ENCODE results near the gene GPR107. TPM values are rescaled to one million over a fixed set of nuclear protein-coding genes. Genes with fewer than 3 reads are reported as not detected.
A peak's percentile ranks its signal among the peaks of the same experiment; 100 is the strongest.

Gene GPR107
- total RNA-seq, 2 experiments from 2014 or later: 10.4 to 24.3 TPM

- DNase-seq (ENCODE audit: low spot score): no peak
- no peaks in the 10 kb centered on the region for H3K9me2 ChIP-seq (ENCODE audit: insufficient read depth, low read length)
- BruUV-seq (replicated peaks): no TSS peak
- no peaks in the 10 kb centered on the region for H3K9me3 ChIP-seq (ENCODE audit: low read length)
- POLR2A ChIA-PET: interaction anchor here (0.7 to 1.8 kb wide), 2 partner anchors 9 to 161 kb away, joined by 3 to 7 read pairs; no protein-coding TSS in a partner anchor
- CTCF ChIA-PET (ENCODE audit: unreplicated experiment): no interaction called here
- H2AFZ ChIP-seq (ENCODE audit: low read length): no peak overlapping the region
- no peak for TF ChIP-seq CTCF (conservative IDR thresholded peaks at IDR 0.05; ENCODE audit: low read length)
- no peak for TF ChIP-seq EZH2phosphoT487 (IDR thresholded peaks at IDR 0.05; ENCODE audit: borderline replicate concordance, low read depth, low read length)
- H3K4me3 ChIP-seq (ENCODE audit: low read depth, low read length, poor library complexity, severe bottlenecking): no peak overlapping the region
- H3K4me2 ChIP-seq (ENCODE audit: low read length): no peak overlapping the region
- intact Hi-C loops (cut with micrococcal nuclease; ENCODE audit: unreplicated experiment): no loop called here
- peaks cover 2% of the 10 kb centered on the region for H3K4me1 ChIP-seq (ENCODE audit: insufficient read depth, low read length, poor library complexity, severe bottlenecking)
- H4K20me1 ChIP-seq (ENCODE audit: insufficient read depth, low read length): no peaks in the 10 kb centered on the region
- H3K36me3 ChIP-seq (ENCODE audit: insufficient read depth, low read length): peaks cover 3% of the 10 kb centered on the region; the same call in 1 of the 2 replicates
- no peak overlapping the region for H3K27ac ChIP-seq (ENCODE audit: low read depth, low read length, poor library complexity, severe bottlenecking)
- H3K79me2 ChIP-seq (ENCODE audit: insufficient read depth, low read depth, low read length): no peaks in the 10 kb centered on the region
Observed at GRCh38 chr9:130116346-130116745, 62.6 kb downstream of the GPR107 start.

GRCh38 chr9:130117376-130117775 lies 63.7 kb downstream of the GPR107 start:
- Histone ChIP-seq H3K4me2 (ENCODE audit: low read length) (no peak overlapping the region), H4K20me1 (ENCODE audit: insufficient read depth, low read length) (no peaks in the 10 kb centered on the region), H3K79me2 (ENCODE audit: insufficient read depth, low read depth, low read length) (no peaks in the 10 kb centered on the region), H3K27ac (ENCODE audit: low read depth, low read length, poor library complexity, severe bottlenecking) (no peak overlapping the region), H3K4me3 (ENCODE audit: low read depth, low read length, poor library complexity, severe bottlenecking) (no peak overlapping the region), H2AFZ (ENCODE audit: low read length) (no peak overlapping the region), H3K36me3 (ENCODE audit: insufficient read depth, low read length) (peaks cover 6% of the 10 kb centered on the region), H3K9me2 (ENCODE audit: insufficient read depth, low read length) (no peaks in the 10 kb centered on the region), H3K4me1 (ENCODE audit: insufficient read depth, low read length, poor library complexity, severe bottlenecking) (peaks cover 10% of the 10 kb centered on the region), H3K9me3 (ENCODE audit: low read length) (no peaks in the 10 kb centered on the region)
- TF ChIP-seq EZH2phosphoT487 (IDR thresholded peaks at IDR 0.05; ENCODE audit: borderline replicate concordance, low read depth, low read length): no peak
- no peak for TF ChIP-seq CTCF (conservative IDR thresholded peaks at IDR 0.05; ENCODE audit: low read length)
- ChIA-PET POLR2A (no interaction called here), CTCF (ENCODE audit: unreplicated experiment) (no interaction called here)
- DNase-seq (ENCODE audit: low spot score): no peak
- intact Hi-C loops (cut with micrococcal nuclease; ENCODE audit: unreplicated experiment): no loop called here
- no TSS peak for BruUV-seq (replicated peaks)

- Histone ChIP-seq H3K36me3 (ENCODE audit: insufficient read depth, low read length) (peaks cover 13% of the 10 kb centered on the region), H3K27ac (ENCODE audit: low read depth, low read length, poor library complexity, severe bottlenecking) (no peak overlapping the region), H3K79me2 (ENCODE audit: insufficient read depth, low read depth, low read length) (no peaks in the 10 kb centered on the region), H3K4me3 (ENCODE audit: low read depth, low read length, poor library complexity, severe bottlenecking) (no peak overlapping the region), H2AFZ (ENCODE audit: low read length) (no peak overlapping the region), H4K20me1 (ENCODE audit: insufficient read depth, low read length) (no peaks in the 10 kb centered on the region), H3K4me2 (ENCODE audit: low read length) (no peak overlapping the region), H3K9me2 (ENCODE audit: insufficient read depth, low read length) (no peaks in the 10 kb centered on the region), H3K4me1 (ENCODE audit: insufficient read depth, low read length, poor library complexity, severe bottlenecking) (peaks cover 16% of the 10 kb centered on the region), H3K9me3 (ENCODE audit: low read length) (no peaks in the 10 kb centered on the region)
- TF ChIP-seq CTCF (conservative IDR thresholded peaks at IDR 0.05; ENCODE audit: low read length) (0 out of 2 replicates have a peak, but pooled peaks have one; percentile 11), EZH2phosphoT487 (IDR thresholded peaks at IDR 0.05; ENCODE audit: borderline replicate concordance, low read depth, low read length) (no peak)
- no peak for DNase-seq (ENCODE audit: low spot score)
- POLR2A ChIA-PET: no interaction called here
- no TSS peak for BruUV-seq (replicated peaks)
- CTCF ChIA-PET (ENCODE audit: unreplicated experiment): no interaction called here
- intact Hi-C loops (cut with micrococcal nuclease; ENCODE audit: unreplicated experiment): no loop called here
Observed at GRCh38 chr9:130117816-130118632, 64.3 kb downstream of the GPR107 start.
